SU-DHL-6 (cell line): ENCODE measurements around the gene CAPG.

Source experiments
- CTCF ChIP-seq: fragments of 200-600 bp; sonication (generic); IDR thresholded peaks from one replicate; pipeline ENCODE4 v1.5.1; 2017; ENCODE audit warnings: antibody characterized with exemption, mild to moderate bottlenecking, low read length, moderate library complexity; ENCODE audit not compliant: insufficient read depth, poor library complexity, severe bottlenecking
- EZH2phosphoT487 ChIP-seq: fragments of 200-600 bp; sonication (generic), shearing (Covaris generic); conservative IDR thresholded peaks from 2 replicates; pipeline ENCODE4 v1.6.1; 2018; ENCODE audit warnings: mild to moderate bottlenecking, antibody characterized with exemption, low read length, moderate library complexity, mixed read lengths

DNA sequence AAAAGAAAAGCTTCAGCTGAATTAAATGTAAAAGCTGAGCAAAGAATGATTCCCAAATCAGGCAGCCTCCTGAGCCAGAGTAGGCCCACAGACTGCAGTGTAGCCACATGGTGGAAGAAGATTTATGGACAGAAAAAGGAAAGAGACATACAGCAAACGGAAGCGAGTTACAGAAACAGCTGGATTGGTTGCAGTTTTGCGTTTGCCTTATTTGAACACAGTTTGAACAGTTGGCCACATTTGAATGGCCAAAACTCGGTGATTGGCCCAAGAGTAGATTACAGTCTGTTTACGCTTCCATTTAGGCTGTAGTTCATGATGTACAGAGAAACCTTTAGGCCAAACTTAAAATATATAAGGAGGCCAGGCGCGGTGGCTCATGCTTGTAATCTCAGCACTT lies 43.4 kb upstream of the CAPG start:
- no peak for TF ChIP-seq CTCF
- no peak for TF ChIP-seq EZH2phosphoT487
